ENCODE measurements around the gene CXXC5.
"Not testable (repeated sequence)": the region's sequence is repeated elsewhere in the genome, so short reads cannot be mapped to it uniquely, and the experiment has no call there.

DNA sequence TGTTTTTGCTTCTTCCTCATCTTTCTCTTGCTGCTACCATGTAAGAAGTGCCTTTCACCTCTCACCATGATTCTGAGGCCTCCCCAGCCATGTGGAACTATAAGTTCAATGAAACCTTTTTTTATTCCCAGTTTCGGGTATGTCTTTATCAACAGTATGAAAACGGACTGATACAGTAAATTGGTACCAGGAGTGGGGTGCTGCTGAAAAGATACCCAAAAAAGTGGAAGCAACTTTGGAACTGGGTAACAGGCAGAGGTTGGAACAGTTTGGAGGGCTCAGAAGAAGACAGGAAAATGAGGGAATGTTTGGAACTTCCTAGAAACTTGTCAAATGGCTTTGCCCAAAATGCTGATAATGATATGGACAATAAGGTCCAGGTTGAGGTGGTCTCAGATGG is 70.3 kb downstream of the CXXC5 start:
- not testable (repeated sequence) for TF ChIP-seq CTCF, POLR2A (IDR thresholded peaks at IDR 0.05)
